A549 (cell line): ENCODE results near the gene FAF1.

ENCODE experiments used
- CTCF ChIP-seq: fragments of >200 bp; sonication (Bioruptor Twin); formaldehyde crosslinking; IDR thresholded peaks from 3 replicates; pipeline ENCODE4 v1.5.1; 2016
- ELK1 ChIP-seq: fragments of 150-350 bp; IDR thresholded peaks from 2 replicates; pipeline ENCODE4 v1.6.1; 2014; ENCODE audit warnings: low read depth, mild to moderate bottlenecking, low read length
- EP300 ChIP-seq, 2 experiments: fragments of >200 bp; sonication (Bioruptor Twin); formaldehyde crosslinking; IDR thresholded peaks; 2 replicates in 1 of 2; 3 replicates in 1 of 2; pipeline ENCODE4 v1.6.1; 2016 to 2017
- MAFK ChIP-seq: fragments of 450-650 bp; IDR thresholded peaks from 2 replicates; pipeline ENCODE4 v1.6.1; 2014; ENCODE audit not compliant: partially characterized antibody

GRCh38 chr1:50859657-50860056, 100.4 kb downstream of the FAF1 start:
- TF ChIP-seq ELK1 (no peak), MAFK (no peak), CTCF (no peak), EP300 (IDR thresholded peaks at IDR 0.05) (no peak)
